Activated CD4-positive, alpha-beta memory T cell treated with anti-CD3 and anti-CD28 coated beads for 36 hours (primary cell): ENCODE measurements around the gene ZNF224. TPM values are rescaled to one million over a fixed set of nuclear protein-coding genes. Genes with fewer than 3 reads are reported as not detected.

ENCODE experiments used
- CTCF ChIA-PET: fragments of 350-600 bp; sonication (Branson Sonifier 250); formaldehyde crosslinking; loops from one replicate; lab custom pipeline; 2021; ENCODE audit warnings: antibody characterized with exemption, inconsistent platforms; lab: Charles Lee
- POLR2A ChIA-PET: fragments of 350-600 bp; sonication (Branson Sonifier 250); formaldehyde crosslinking; loops from one replicate; lab custom pipeline; 2021; ENCODE audit warnings: antibody characterized with exemption; lab: Charles Lee
- DNase-seq: peaks from one replicate; pipeline ENCODE4 v3.0.0-alpha.2; 2020
- H3K27ac Mint-ChIP-seq: one replicate; pipeline ENCODE4 v1.8.0; 2021; ENCODE audit warnings: mixed read lengths
- H3K27me3 Mint-ChIP-seq: one replicate; pipeline ENCODE4 v1.8.0; 2021; ENCODE audit warnings: mixed read lengths
- H3K36me3 Mint-ChIP-seq: one replicate; pipeline ENCODE4 v1.8.0; 2021; ENCODE audit warnings: mixed read lengths
- H3K4me1 Mint-ChIP-seq: one replicate; pipeline ENCODE4 v1.8.0; 2021; ENCODE audit warnings: low read depth, mixed read lengths
- H3K4me3 Mint-ChIP-seq: one replicate; pipeline ENCODE4 v1.8.0; 2021; ENCODE audit warnings: mild to moderate bottlenecking, mixed read lengths
- H3K9me3 Mint-ChIP-seq: one replicate; pipeline ENCODE4 v1.8.0; 2021; ENCODE audit warnings: mixed read lengths
- intact Hi-C: fragments of 100-400 bp; cut with micrococcal nuclease; formaldehyde crosslinking; loops from one replicate; pipeline ENCODE4 v1.15.1; 2023
- total RNA-seq, 2 experiments: library from RNA; stranded (reverse); gene quantifications; one replicate each; pipeline ENCODE4 v1.2.3, GENCODE V29; 2021

ZNF224 gene
- 10 to 100 TPM; 12.8 to 14.0 TPM for total RNA-seq

- Mint-ChIP-seq H3K27me3 (no peaks in the 10 kb centered on the region), H3K27ac (peak within 1 kb of the TSS; percentile 88), H3K9me3 (no peaks in the 10 kb centered on the region), H3K36me3 (peaks cover 21% of the 10 kb centered on the region), H3K4me1 (peaks cover 14% of the 10 kb centered on the region), H3K4me3 (peak within 1 kb of the TSS; percentile 95)
- DNase-seq: peak; percentile 90
- ChIA-PET CTCF (interaction anchor here (1.3 to 1.7 kb wide), 4 partner anchors 18 to 159 kb away, joined by 3 to 5 read pairs (median 4); partner anchors contain the start of gene ZNF45), POLR2A (no interaction called here)
- intact Hi-C loops: loop anchor here (1.0 to 10.0 kb wide), 5 partner anchors 19 to 159 kb away; partner anchors contain the start of genes ZNF222, ZNF225, ZNF230 and ZNF284
Measured at GRCh38 chr19:44093931-44094765, at the start of gene ZNF224. ZNF224 (plus strand) TSS chr19:44094361; CDS start chr19:44097874, 3,513 bp downstream.

DNA sequence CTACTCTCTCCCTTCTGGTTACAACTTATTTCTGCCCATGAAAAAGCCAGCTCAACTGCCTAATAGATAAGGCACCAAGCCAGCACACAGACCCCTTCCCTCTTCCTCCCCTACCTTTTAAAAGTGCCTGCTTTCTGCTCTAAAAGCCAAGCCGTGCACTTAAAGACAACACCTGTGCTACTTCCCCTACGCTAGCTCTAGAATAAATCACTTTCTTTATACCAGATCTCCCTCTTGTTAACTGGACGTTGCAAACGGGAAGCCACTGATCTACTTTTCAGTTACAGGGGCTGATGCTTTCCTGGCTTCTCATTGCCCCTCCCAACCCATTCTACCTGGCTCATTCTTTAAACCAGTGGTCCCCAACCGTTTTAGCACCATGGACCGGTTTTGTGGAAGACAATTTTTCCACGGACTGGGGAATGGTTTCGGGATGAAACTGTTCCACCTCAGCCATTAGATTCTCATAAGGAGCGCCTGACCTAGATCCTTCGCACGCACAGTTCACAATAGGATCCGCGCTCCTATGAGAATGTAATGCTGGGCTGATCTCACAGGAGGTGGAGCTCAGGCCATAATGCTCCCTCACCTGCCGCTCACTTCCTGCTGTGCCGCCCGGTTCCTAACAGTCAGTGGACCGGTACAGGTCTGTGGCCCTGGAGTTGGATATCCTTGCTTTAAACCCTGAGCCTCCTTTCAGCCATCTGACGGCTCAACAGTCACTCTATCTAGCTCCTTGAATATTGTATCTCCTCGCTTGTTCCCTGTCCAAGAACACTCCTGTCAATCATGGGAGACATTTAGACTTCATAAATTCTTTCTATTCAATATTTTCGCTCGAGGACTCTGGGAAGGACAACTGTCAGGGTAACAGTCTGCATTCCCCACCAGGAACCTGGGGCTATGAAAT, 43.2 kb upstream of the ZNF224 start:
- peaks cover 18% of the 10 kb centered on the region for H3K9me3 Mint-ChIP-seq
- DNase-seq: peak; percentile 31

DNA sequence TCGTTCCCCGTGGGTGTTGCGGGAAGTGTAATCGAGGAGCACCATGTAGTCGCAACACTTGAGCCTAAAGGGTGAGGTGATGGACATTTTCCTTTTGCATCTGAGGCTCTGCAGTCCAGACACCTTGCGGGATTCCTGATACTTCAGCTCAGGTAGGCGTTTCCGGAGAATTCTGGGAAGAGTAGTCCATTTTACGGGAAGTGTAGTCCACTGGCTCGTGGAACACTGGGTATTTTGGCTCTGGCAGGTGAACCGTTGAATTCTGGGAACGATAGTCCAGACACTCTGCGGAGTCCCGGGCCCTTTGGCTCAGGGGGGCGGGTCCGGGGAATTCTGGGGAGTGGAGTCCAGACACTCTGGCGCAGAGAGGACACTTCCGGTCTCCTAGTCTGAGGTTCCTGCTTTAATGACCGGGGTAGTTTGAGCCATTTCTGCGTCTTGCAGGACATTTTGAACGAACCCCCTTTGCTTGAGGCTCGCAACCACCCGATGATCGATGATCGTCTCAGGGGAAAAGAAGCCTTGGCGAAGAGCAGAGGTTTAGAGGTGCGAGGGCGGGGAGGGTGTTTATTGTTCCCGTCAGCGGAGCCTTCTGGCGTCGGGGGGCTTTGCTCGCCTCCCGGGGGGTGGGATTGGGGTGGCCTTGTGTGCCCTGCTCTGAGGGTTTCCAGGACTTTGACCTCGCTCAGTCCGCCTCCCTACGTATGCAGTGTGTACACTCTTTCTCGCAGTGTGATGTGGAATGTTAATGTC, 42.3 kb upstream of the ZNF224 start, which contains the start of gene ZNF223:
ZNF223 (plus strand) TSS at position 387 of the 753 bp plus-strand sequence. CDS start 3,141 bp downstream, outside the sequence.
- peaks cover 7% of the 10 kb centered on the region for H3K27me3 Mint-ChIP-seq
- H3K36me3 Mint-ChIP-seq: peaks cover 26% of the 10 kb centered on the region
- peaks cover 14% of the 10 kb centered on the region for H3K4me1 Mint-ChIP-seq
- DNase-seq: peak; percentile 69
- intact Hi-C loops: loop anchor here (1.0 kb wide), 2 partner anchors 43 to 50 kb away; partner anchors contain the start of gene ZNF230
- ChIA-PET CTCF (no interaction called here), POLR2A (no interaction called here)
- peak within 1 kb of the TSS; percentile 49 for H3K27ac Mint-ChIP-seq
- H3K9me3 Mint-ChIP-seq: peaks cover 19% of the 10 kb centered on the region
- H3K4me3 Mint-ChIP-seq: peak within 1 kb of the TSS; percentile 82

More for the DNA sequence above, 43.2 kb upstream of the ZNF224 start:
- intact Hi-C loops: loop anchor here (1.0 kb wide), 2 partner anchors 44 to 49 kb away; partner anchors contain the start of gene ZNF230
- ChIA-PET CTCF (interaction anchor here (0.9 kb wide), 1 partner anchor 38 kb away, joined by 3 read pairs; no protein-coding TSS in a partner anchor), POLR2A (no interaction called here)
- peaks cover 7% of the 10 kb centered on the region for H3K27me3 Mint-ChIP-seq
- H3K27ac Mint-ChIP-seq: no peak overlapping the region
- H3K4me1 Mint-ChIP-seq: peaks cover 14% of the 10 kb centered on the region
- peak overlapping the region; percentile 82 for H3K4me3 Mint-ChIP-seq
- peaks cover 22% of the 10 kb centered on the region for H3K36me3 Mint-ChIP-seq

GRCh38 chr19:44055870-44056269, 38.3 kb upstream of the ZNF224 start:
- intact Hi-C loops: no loop called here
- Mint-ChIP-seq H3K27me3 (no peaks in the 10 kb centered on the region), H3K27ac (no peak overlapping the region), H3K4me1 (peaks cover 9% of the 10 kb centered on the region), H3K36me3 (peaks cover 56% of the 10 kb centered on the region), H3K4me3 (no peak overlapping the region), H3K9me3 (peaks cover 25% of the 10 kb centered on the region)
- CTCF ChIA-PET: no interaction called here
- no peak for DNase-seq
- POLR2A ChIA-PET: no interaction called here

GRCh38 chr19:44059229-44059628, 34.9 kb upstream of the ZNF224 start:
- peaks cover 41% of the 10 kb centered on the region for H3K9me3 Mint-ChIP-seq
- no peak overlapping the region for H3K4me3 Mint-ChIP-seq
- DNase-seq: no peak
- H3K4me1 Mint-ChIP-seq: no peaks in the 10 kb centered on the region
- ChIA-PET CTCF (no interaction called here), POLR2A (no interaction called here)
- H3K27ac Mint-ChIP-seq: no peak overlapping the region
- intact Hi-C loops: no loop called here
- H3K27me3 Mint-ChIP-seq: no peaks in the 10 kb centered on the region
- H3K36me3 Mint-ChIP-seq: peaks cover 80% of the 10 kb centered on the region

GRCh38 chr19:44061038-44061437, 33.1 kb upstream of the ZNF224 start:
- Mint-ChIP-seq H3K27ac (no peak overlapping the region), H3K4me3 (no peak overlapping the region), H3K9me3 (peaks cover 38% of the 10 kb centered on the region), H3K36me3 (peaks cover 76% of the 10 kb centered on the region), H3K4me1 (no peaks in the 10 kb centered on the region), H3K27me3 (no peaks in the 10 kb centered on the region)
- no peak for DNase-seq
- ChIA-PET POLR2A (no interaction called here), CTCF (no interaction called here)
- intact Hi-C loops: no loop called here

GRCh38 chr19:44066305-44066704, 27.9 kb upstream of the ZNF224 start:
- CTCF ChIA-PET: no interaction called here
- POLR2A ChIA-PET: no interaction called here

GRCh38 chr19:44069415-44069814, 24.7 kb upstream of the ZNF224 start:
- Mint-ChIP-seq H3K9me3 (peaks cover 54% of the 10 kb centered on the region), H3K27ac (no peak overlapping the region), H3K4me1 (peaks cover 20% of the 10 kb centered on the region), H3K36me3 (peaks cover 37% of the 10 kb centered on the region), H3K27me3 (no peaks in the 10 kb centered on the region), H3K4me3 (no peak overlapping the region)
- POLR2A ChIA-PET: no interaction called here
- no peak for DNase-seq
- CTCF ChIA-PET: no interaction called here
- intact Hi-C loops: no loop called here

More at GRCh38 chr19:44066305-44066704, 27.9 kb upstream of the ZNF224 start:
- Mint-ChIP-seq H3K4me1 (peaks cover 4% of the 10 kb centered on the region), H3K4me3 (no peak overlapping the region), H3K27me3 (no peaks in the 10 kb centered on the region), H3K27ac (no peak overlapping the region), H3K9me3 (peaks cover 69% of the 10 kb centered on the region), H3K36me3 (peaks cover 61% of the 10 kb centered on the region)
- no peak for DNase-seq
- intact Hi-C loops: no loop called here

DNA sequence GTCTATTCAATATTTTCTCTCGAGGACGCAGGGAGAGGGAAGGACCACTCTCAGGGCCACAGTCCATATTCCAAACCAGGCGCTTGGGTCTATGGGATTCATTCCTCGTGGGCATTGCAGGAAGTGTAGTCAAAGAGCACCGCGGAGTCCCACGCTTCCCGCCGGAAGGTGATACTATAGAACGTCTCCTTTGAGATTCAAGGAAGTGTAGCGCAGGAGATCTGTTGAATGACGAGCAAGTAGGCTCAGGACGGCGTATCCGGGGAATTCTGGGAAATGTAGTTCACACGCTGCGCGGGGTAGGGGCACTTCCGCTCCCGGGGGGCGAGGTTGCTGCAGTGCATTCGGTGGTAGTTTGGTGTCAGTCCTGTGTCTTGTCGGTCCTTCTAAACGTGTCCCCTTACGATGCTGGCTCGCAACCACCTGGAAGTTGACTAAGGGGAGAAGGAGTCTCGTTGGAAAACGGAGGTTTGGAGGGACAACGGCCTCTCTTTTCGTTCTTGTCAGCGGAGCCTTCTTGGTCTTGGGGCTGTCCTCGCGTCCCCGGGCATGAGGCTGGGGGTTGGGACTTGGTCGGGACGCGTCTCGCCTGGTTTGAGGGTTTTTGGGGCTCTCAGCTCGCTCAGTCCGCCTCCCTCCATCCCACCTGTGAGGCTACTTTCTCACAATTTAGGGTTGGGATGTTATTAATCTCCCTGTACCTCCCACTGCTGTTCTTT, 22.2 kb upstream of the ZNF224 start, which contains the start of gene ZNF284:
ZNF284 (plus strand) TSS at position 336 of the 719 bp plus-strand sequence. CDS start 4,231 bp downstream, outside the sequence.
- Mint-ChIP-seq H3K4me1 (peaks cover 20% of the 10 kb centered on the region), H3K27me3 (no peaks in the 10 kb centered on the region), H3K4me3 (peak within 1 kb of the TSS; percentile 87), H3K9me3 (peaks cover 35% of the 10 kb centered on the region), H3K36me3 (peaks cover 26% of the 10 kb centered on the region), H3K27ac (peak within 1 kb of the TSS; percentile 43)
- POLR2A ChIA-PET: no interaction called here
- intact Hi-C loops: loop anchor here (1.0 kb wide), 4 partner anchors 22 to 245 kb away; partner anchors contain the start of genes ZNF222, ZNF224, ZNF225 and ZNF283
- CTCF ChIA-PET: no interaction called here
- DNase-seq: peak; percentile 87

- intact Hi-C loops: loop anchor here (1.0 kb wide), 4 partner anchors 22 to 245 kb away; partner anchors contain the start of genes ZNF222, ZNF224, ZNF225 and ZNF283
- Mint-ChIP-seq H3K9me3 (peaks cover 30% of the 10 kb centered on the region), H3K27me3 (no peaks in the 10 kb centered on the region), H3K36me3 (peaks cover 26% of the 10 kb centered on the region), H3K4me3 (peak overlapping the region; percentile 87), H3K27ac (no peak overlapping the region), H3K4me1 (peaks cover 20% of the 10 kb centered on the region)
- DNase-seq: peak; percentile 9
- ChIA-PET POLR2A (no interaction called here), CTCF (no interaction called here)
Measured at GRCh38 chr19:44072543-44073401, 21.4 kb upstream of the ZNF224 start.
